K562 (cell line): ENCODE measurements around the gene PAQR8. TPM values are rescaled to one million over a fixed set of nuclear protein-coding genes. Genes with fewer than 3 reads are reported as not detected.

ENCODE experiments used
- CCAR2 ChIP-seq: fragments of 200-400 bp; formaldehyde crosslinking; IDR thresholded peaks from 2 replicates; pipeline ENCODE4 v1.6.1; 2017; ENCODE audit warnings: mild to moderate bottlenecking, low read depth, low read length
- FOXJ2 ChIP-seq: fragments of 200-800 bp; sonication (Bioruptor generic); IDR thresholded peaks from 2 replicates; pipeline ENCODE4 v1.6.1; 2016; ENCODE audit warnings: missing genetic modification characterization, missing compliant biosample characterization
- ID3 ChIP-seq, 2 experiments: fragments of 250-450 bp in 1 of 2; fragments of 450-650 bp in 1 of 2; sonication (Bioruptor Pico) in 1 of 2; IDR thresholded peaks; 2 replicates each; pipeline versions ENCODE4 v1.6.1 to v1.8.0; 2016 to 2021; ENCODE audit warnings: mild to moderate bottlenecking in 2 of 2, moderate library complexity in 2 of 2, missing compliant biosample characterization in 1 of 2, missing genetic modification characterization in 1 of 2
- NCOA6 ChIP-seq: fragments of 450-650 bp; IDR thresholded peaks from 2 replicates; pipeline ENCODE4 v1.6.1; 2017; ENCODE audit warnings: mild to moderate bottlenecking
- NR2F6 ChIP-seq: fragments of 450-650 bp; formaldehyde crosslinking; IDR thresholded peaks from 2 replicates; pipeline ENCODE4 v1.4.0; 2020; ENCODE audit warnings: mild to moderate bottlenecking
- NRF1 ChIP-seq, 2 experiments: fragments of 450-650 bp; IDR thresholded peaks in 1 of 2; conservative IDR thresholded peaks in 1 of 2; 2 replicates each; pipeline ENCODE4 v1.6.1; 2014; ENCODE audit warnings: mild to moderate bottlenecking in 2 of 2
- PHB2 ChIP-seq: fragments of 450-650 bp; IDR thresholded peaks from 2 replicates; pipeline ENCODE4 v1.6.1; 2017; ENCODE audit warnings: low read depth
- PRDM10 ChIP-seq: fragments of 450-650 bp; IDR thresholded peaks from 2 replicates; pipeline ENCODE4 v1.6.1; 2018; ENCODE audit not compliant: partially characterized antibody
- RREB1 ChIP-seq: fragments of 250-450 bp; sonication (Bioruptor Pico); IDR thresholded peaks from 2 replicates; pipeline ENCODE4 v1.4.0; 2020
- RUNX1 ChIP-seq: sonication (generic); IDR thresholded peaks from 2 replicates; pipeline ENCODE4 v1.6.1; 2016; ENCODE audit warnings: antibody characterized with exemption, low read depth
- ZBED1 ChIP-seq: IDR thresholded peaks from 2 replicates; pipeline ENCODE4 v1.6.1; 2014
- ZBTB2 ChIP-seq: fragments of 450-650 bp; IDR thresholded peaks from 2 replicates; pipeline ENCODE4 v1.6.1; 2016; ENCODE audit warnings: antibody characterized with exemption
- ZBTB26 ChIP-seq: fragments of 450-650 bp; formaldehyde crosslinking; IDR thresholded peaks from 2 replicates; pipeline ENCODE4 v1.4.0; 2022; ENCODE audit warnings: missing genetic modification characterization
- ZNF384 ChIP-seq: IDR thresholded peaks from 2 replicates; pipeline ENCODE4 v1.6.1; 2012; ENCODE audit warnings: low read depth, low read length, improper control_type of control experiment
- ZNF511 ChIP-seq: sonication (generic); formaldehyde crosslinking; IDR thresholded peaks from 2 replicates; pipeline ENCODE4 v1.8.0; 2022; ENCODE audit warnings: mild to moderate bottlenecking, missing genetic modification reagents
- polyA plus RNA-seq, 8 experiments: library from polyadenylated mRNA; depleted of rRNA in 4 of 8; stranded (reverse) in 5 of 8; unstranded in 3 of 8; fragments of >200 nt; fragmentation: Nextera tagmentation in 2 of 8; fragmentation: Illumina TruSeq in 1 of 8; extraction: Ambion mirVana in 2 of 8; extraction: Trizol in 1 of 8; gene quantifications; 2 replicates each; pipeline versions ENCODE4 v1.2.1 to v1.2.3, GENCODE V29; 2011 to 2014; ENCODE audit warnings: inconsistent platforms in 1 of 8, missing spikeins in 1 of 8
- total RNA-seq, 7 experiments: library from RNA; depleted of rRNA in 6 of 7; stranded (reverse); fragments of >200 nt in 6 of 7; fragmentation: Illumina TruSeq in 2 of 7; extraction: Trizol in 2 of 7; gene quantifications; 2 replicates each; pipeline versions ENCODE4 v1.2.1 to v1.2.3, GENCODE V29; 2011 to 2021; ENCODE audit warnings: low replicate concordance in 1 of 7

Gene PAQR8
- total and polyA plus RNA-seq, 9 of the 15 experiments (the other 6 are each of a cell fraction or from before 2014, with no cell fraction given) = 1.4 to 10.2 (median 3.5) TPM

- no peak for TF ChIP-seq RREB1 (CRISPR knock-in tag)
- TF ChIP-seq ZBTB2 = no peak
- no peak for TF ChIP-seq PHB2
- TF ChIP-seq PRDM10 = no peak
- no peak for TF ChIP-seq NRF1 (conservative IDR thresholded peaks at IDR 0.05 in 1 of 2, IDR thresholded peaks at IDR 0.05 in 1 of 2)
- TF ChIP-seq ID3 (CRISPR knock-in tag; IDR thresholded peaks at IDR 0.05) = no peak
- TF ChIP-seq ID3 (tag; IDR thresholded peaks at IDR 0.05) = no peak
- TF ChIP-seq ZNF384 = no peak
- TF ChIP-seq ZBED1 = no peak
- no peak for TF ChIP-seq NCOA6
- no peak for TF ChIP-seq FOXJ2 (tag)
- no peak for TF ChIP-seq RUNX1
- TF ChIP-seq ZNF511 (CRISPR knock-in tag) = no peak
- no peak for TF ChIP-seq CCAR2
- no peak for TF ChIP-seq NR2F6 (CRISPR knock-in tag)
- TF ChIP-seq ZBTB26 = no peak
Measured at GRCh38 chr6:52416629-52417151, 54.7 kb downstream of the PAQR8 start (continued).
